Fibroblast of villous mesenchyme (primary cell): ENCODE results near the gene GALK1. TPM values are rescaled to one million over a fixed set of nuclear protein-coding genes. Genes with fewer than 3 reads are reported as not detected.
A peak's percentile ranks its signal among the peaks of the same experiment; 100 is the strongest.

Experiments
- DNase-seq: peaks from one replicate; pipeline ENCODE4 v3.0.0-alpha.2; 2010; ENCODE audit warnings: low read depth
- H3K4me3 ChIP-seq: 2 replicates; pipeline ENCODE4 v1.5.1; 2011; ENCODE audit warnings: low read depth, mild to moderate bottlenecking, low read length
- CTCF ChIP-seq: IDR thresholded peaks from 2 replicates; pipeline ENCODE4 v1.5.1; 2012; ENCODE audit warnings: low read depth, mild to moderate bottlenecking, low read length; ENCODE audit not compliant: insufficient read depth
- total RNA-seq: library from RNA; depleted of rRNA; stranded (reverse); fragments of >200 nt; gene quantifications from 2 replicates; pipeline ENCODE4 v1.2.3, GENCODE V29; 2012

The GALK1 gene
- total RNA-seq, 1 donor, result 36.7 TPM

- DNase-seq, result no peak
- peak; percentile 27 for TF ChIP-seq CTCF
- no peak overlapping the region for H3K4me3 ChIP-seq
Measured at GRCh38 chr17:75771334-75772281, 6.6 kb upstream of the GALK1 start.

- no peak overlapping the region for H3K4me3 ChIP-seq
- TF ChIP-seq CTCF, result no peak
- no peak for DNase-seq
Measured at GRCh38 chr17:75769536-75769935, 4.5 kb upstream of the GALK1 start.

- no peak for TF ChIP-seq CTCF
- DNase-seq, result no peak
- H3K4me3 ChIP-seq, result no peak overlapping the region
Measured at GRCh38 chr17:75767881-75768280, 2.9 kb upstream of the GALK1 start.

GRCh38 chr17:75765981-75766380, 989 bp upstream of the GALK1 start:
- no peak for DNase-seq
- no peak for TF ChIP-seq CTCF
- H3K4me3 ChIP-seq, result no peak overlapping the region

- no peak for DNase-seq
- peak overlapping the region; percentile 71 for H3K4me3 ChIP-seq
- no peak for TF ChIP-seq CTCF
Measured at GRCh38 chr17:75764417-75764710, 628 bp downstream of the GALK1 start.

- no peak for TF ChIP-seq CTCF
- DNase-seq, result no peak
- peak overlapping the region; percentile 71 for H3K4me3 ChIP-seq
Measured at GRCh38 chr17:75763613-75764416, 1.2 kb downstream of the GALK1 start.

GRCh38 chr17:75763269-75763607, 1.8 kb downstream of the GALK1 start:
- H3K4me3 ChIP-seq, result no peak overlapping the region
- DNase-seq, result no peak
- TF ChIP-seq CTCF, result no peak
